GM19463 (cell line): ENCODE data around the gene TMEM128.
"Not testable (repeated sequence)": the region's sequence is repeated elsewhere in the genome, so short reads cannot be mapped to it uniquely, and the experiment has no call there.

Experiments used
- ATAC-seq: cut with Tn5 transposase; IDR thresholded peaks from one replicate; pipeline ENCODE4 v1.9.1; 2021; ENCODE audit warnings: mild to moderate bottlenecking, moderate library complexity; ENCODE audit not compliant: unreplicated experiment

The TMEM128 gene

DNA sequence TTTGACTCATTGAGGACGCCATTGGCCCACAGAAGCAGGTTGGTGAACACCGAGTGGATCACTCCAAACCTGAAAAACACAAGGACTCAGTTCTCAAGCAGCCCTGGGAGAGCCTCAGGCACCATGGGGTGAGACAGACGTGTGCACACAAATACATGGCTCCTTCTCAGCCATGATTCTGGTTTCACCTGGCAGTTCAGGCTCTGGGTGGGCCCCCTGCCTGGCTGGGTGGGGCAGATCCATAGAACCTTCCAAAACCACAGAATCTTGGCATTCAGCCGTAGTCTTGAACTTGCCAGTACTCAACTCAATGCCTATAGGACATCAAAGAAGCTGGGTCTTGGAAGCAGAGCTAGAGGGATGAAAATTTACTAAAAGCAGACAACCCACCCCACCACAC is 45.5 kb downstream of the TMEM128 start:
- ATAC-seq = no peak

DNA sequence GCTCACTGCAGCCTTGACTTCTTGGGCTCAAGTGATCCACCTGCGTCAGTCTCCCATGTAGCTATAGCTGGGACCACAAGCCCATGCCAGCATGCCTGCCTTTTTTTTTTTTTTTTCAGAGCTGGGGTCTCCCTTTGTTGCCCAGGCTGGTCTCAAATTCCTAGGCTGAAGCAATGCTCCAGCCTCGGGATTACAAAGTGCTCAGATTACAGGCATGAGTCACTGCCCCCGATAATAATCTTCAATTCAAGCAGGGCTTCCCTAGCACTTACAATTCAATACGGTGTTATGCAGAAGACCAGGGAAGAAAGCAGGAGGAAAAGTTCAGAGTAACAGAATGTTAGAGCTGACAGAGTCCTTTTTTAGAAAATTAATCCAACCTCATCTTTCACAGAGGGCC is 47.4 kb downstream of the TMEM128 start:
- no peak for ATAC-seq

DNA sequence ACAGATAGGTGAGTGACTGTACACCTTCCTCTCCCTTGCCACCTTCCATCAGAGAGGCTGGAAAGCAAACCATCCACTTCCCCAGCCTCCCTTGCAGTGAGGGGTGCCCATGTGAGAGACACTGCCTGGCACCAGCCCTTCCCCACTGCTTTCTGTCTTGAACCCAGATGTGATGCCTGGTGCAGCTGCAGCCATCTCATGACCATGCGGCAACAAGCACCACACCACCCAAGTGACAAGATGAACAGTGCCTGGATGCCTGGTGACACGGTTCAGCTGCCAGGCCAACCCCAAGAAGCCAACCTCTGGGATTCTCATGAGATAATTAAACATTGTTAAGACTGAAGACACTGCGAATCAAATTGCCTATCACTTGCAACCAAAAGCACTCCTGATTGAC is 52.7 kb downstream of the TMEM128 start:
- ATAC-seq = no peak

DNA sequence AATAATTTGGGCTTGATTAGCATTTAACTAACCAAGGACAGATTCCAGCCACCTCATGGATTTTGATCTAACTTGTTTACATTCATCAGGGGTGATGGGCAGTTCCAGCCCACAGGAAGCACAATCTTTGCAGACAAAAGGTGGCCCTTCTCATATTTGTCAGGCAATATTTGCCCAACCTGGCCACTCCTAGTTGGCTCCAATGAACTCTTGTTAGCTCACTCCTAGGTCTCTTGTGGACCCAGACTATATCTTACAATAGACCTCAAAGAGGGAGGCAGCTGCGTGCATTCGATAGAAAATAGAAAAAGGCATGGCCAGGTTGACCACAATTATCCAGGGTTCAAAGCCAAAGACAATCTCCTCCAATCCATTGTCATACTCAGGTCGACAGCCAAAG is 59.5 kb downstream of the TMEM128 start:
- ATAC-seq = not testable (repeated sequence)
